HepG2 (cell line): ENCODE data around the gene TMEM190. TPM values are rescaled to one million over a fixed set of nuclear protein-coding genes. Genes with fewer than 3 reads are reported as not detected.

Source experiments
- ATAD3A ChIP-seq: sonication (generic); formaldehyde crosslinking; IDR thresholded peaks from 2 replicates; pipeline ENCODE4 v1.4.0; 2020; ENCODE audit warnings: missing genetic modification reagents
- CREB1 ChIP-seq, 2 experiments: fragments of 450-650 bp in 1 of 2; IDR thresholded peaks; 2 replicates each; pipeline ENCODE4 v1.6.1; 2016 to 2017; ENCODE audit warnings: control low read depth in 1 of 2, mild to moderate bottlenecking in 1 of 2, missing compliant biosample characterization in 1 of 2, missing genetic modification characterization in 1 of 2
- E2F1 ChIP-seq: sonication (generic); formaldehyde crosslinking; IDR thresholded peaks from 2 replicates; pipeline ENCODE4 v1.5.0; 2020; ENCODE audit warnings: missing genetic modification reagents
- ELF4 ChIP-seq: sonication (generic); formaldehyde crosslinking; IDR thresholded peaks from 2 replicates; pipeline ENCODE4 v1.5.0; 2020; ENCODE audit warnings: missing genetic modification reagents, mild to moderate bottlenecking, moderate library complexity, borderline replicate concordance
- ETV5 ChIP-seq: IDR thresholded peaks from 2 replicates; pipeline ENCODE4 v1.6.1; 2018; ENCODE audit warnings: missing biosample characterization, missing genetic modification reagents, inconsistent platforms, borderline replicate concordance
- HNRNPL ChIP-seq: fragments of 200-400 bp; formaldehyde crosslinking; IDR thresholded peaks from 2 replicates; pipeline ENCODE4 v1.6.1; 2017; ENCODE audit warnings: mild to moderate bottlenecking, low read depth, low read length
- IKZF4 ChIP-seq: sonication (generic); formaldehyde crosslinking; IDR thresholded peaks from 2 replicates; pipeline ENCODE4 v1.5.1; 2020; ENCODE audit warnings: borderline replicate concordance, mild to moderate bottlenecking, low read depth, missing genetic modification reagents; ENCODE audit errors: not compliant biosample characterization
- JDP2 ChIP-seq: sonication (generic); formaldehyde crosslinking; IDR thresholded peaks from 2 replicates; pipeline ENCODE4 v1.8.1; 2022; ENCODE audit warnings: missing genetic modification reagents, borderline replicate concordance
- NR0B2 ChIP-seq: sonication (generic); formaldehyde crosslinking; IDR thresholded peaks from 2 replicates; pipeline ENCODE4 v1.4.0; 2020; ENCODE audit warnings: mild to moderate bottlenecking, missing genetic modification reagents
- ONECUT2 ChIP-seq: sonication (generic); formaldehyde crosslinking; IDR thresholded peaks from 2 replicates; pipeline ENCODE4 v1.4.0; 2020; ENCODE audit warnings: missing genetic modification reagents
- STAT5B ChIP-seq: sonication (generic); formaldehyde crosslinking; IDR thresholded peaks from 2 replicates; pipeline ENCODE4 v1.4.0; 2020; ENCODE audit warnings: missing genetic modification reagents
- U2AF1 ChIP-seq: fragments of 200-400 bp; formaldehyde crosslinking; optimal IDR thresholded peaks from 2 replicates; pipeline ENCODE3; 2017; ENCODE audit warnings: mild to moderate bottlenecking, low read depth, low read length
- ZFP36L1 ChIP-seq: sonication (generic); formaldehyde crosslinking; IDR thresholded peaks from 2 replicates; pipeline ENCODE4 v1.8.0; 2022; ENCODE audit warnings: mild to moderate bottlenecking, missing genetic modification reagents, moderate library complexity
- ZFP37 ChIP-seq: sonication (generic); formaldehyde crosslinking; IDR thresholded peaks from 2 replicates; pipeline ENCODE4 v1.4.0; 2020; ENCODE audit warnings: missing genetic modification reagents, borderline replicate concordance
- ZHX1 ChIP-seq: sonication (generic); formaldehyde crosslinking; IDR thresholded peaks from 2 replicates; pipeline ENCODE4 v1.8.1; 2022; ENCODE audit warnings: low read depth, mild to moderate bottlenecking, missing genetic modification reagents
- ZKSCAN1 ChIP-seq: fragments of 150-350 bp; IDR thresholded peaks from 2 replicates; pipeline ENCODE4 v1.6.1; 2014; ENCODE audit warnings: low read length
- ZNF205 ChIP-seq: IDR thresholded peaks from 2 replicates; pipeline ENCODE4 v1.6.1; 2018; ENCODE audit warnings: missing biosample characterization, missing genetic modification reagents
- ZNF24 ChIP-seq: fragments of 450-650 bp; IDR thresholded peaks from 2 replicates; pipeline ENCODE4 v1.6.1; 2017; ENCODE audit warnings: antibody characterized with exemption, mild to moderate bottlenecking
- ZNF276 ChIP-seq: sonication (generic); formaldehyde crosslinking; IDR thresholded peaks from 2 replicates; pipeline ENCODE4 v1.4.0; 2020; ENCODE audit warnings: mild to moderate bottlenecking, low read depth, missing genetic modification reagents
- ZNF335 ChIP-seq: sonication (generic); formaldehyde crosslinking; IDR thresholded peaks from 2 replicates; pipeline ENCODE4 v1.4.0; 2020; ENCODE audit warnings: missing genetic modification reagents
- ZNF580 ChIP-seq: IDR thresholded peaks from 2 replicates; pipeline ENCODE4 v1.6.1; 2016; ENCODE audit warnings: low read depth, borderline replicate concordance
- ZNF614 ChIP-seq: IDR thresholded peaks from 2 replicates; pipeline ENCODE4 v1.6.1; 2018; ENCODE audit warnings: missing biosample characterization, missing genetic modification reagents, inconsistent platforms, borderline replicate concordance
- ZSCAN30 ChIP-seq: sonication (generic); formaldehyde crosslinking; IDR thresholded peaks from 2 replicates; pipeline ENCODE4 v1.5.0; 2020; ENCODE audit warnings: mild to moderate bottlenecking, missing genetic modification reagents
- polyA plus RNA-seq, 8 experiments: library from polyadenylated mRNA; depleted of rRNA in 3 of 8; stranded (reverse) in 7 of 8; unstranded in 1 of 8; fragments of >200 nt; fragmentation: Illumina TruSeq in 4 of 8; extraction: Trizol in 4 of 8; gene quantifications; 2 replicates each; pipeline versions ENCODE4 v1.2.1 to v1.2.3, GENCODE V29; 2011 to 2016; ENCODE audit warnings: low read depth in 4 of 8, missing spikeins in 1 of 8, mixed read lengths in 1 of 8; ENCODE audit not compliant: insufficient read depth in 1 of 8
- total RNA-seq, 5 experiments: library from RNA; depleted of rRNA; stranded (reverse); fragments of >200 nt; fragmentation: Illumina TruSeq; extraction: Trizol; gene quantifications; 2 replicates each; pipeline ENCODE4 v1.2.3, GENCODE V29; 2016; ENCODE audit warnings: low read depth in 1 of 5

TMEM190 gene
- total and polyA plus RNA-seq, 2 of the 13 experiments (the other 11 are each of a cell fraction or from before 2014, with no cell fraction given), result 0.35 to 0.83 TPM

- TF ChIP-seq ATAD3A (CRISPR knock-in tag) (peak; percentile 87; the same call in 1 of the 2 replicates), CREB1 (IDR thresholded peaks at IDR 0.05) (peak; percentile 82), CREB1 (CRISPR knock-in tag; IDR thresholded peaks at IDR 0.05) (peak; percentile 93), ZNF614 (CRISPR knock-in tag) (peak; percentile 81; the same call in 1 of the 2 replicates), ZSCAN30 (CRISPR knock-in tag) (no peak), HNRNPL (peak; percentile 35; the same call in 1 of the 2 replicates), ZNF335 (CRISPR knock-in tag) (no peak), ETV5 (CRISPR knock-in tag) (peak; percentile 71), NR0B2 (CRISPR knock-in tag) (peak; percentile 89), IKZF4 (CRISPR knock-in tag) (peak; percentile 93), ZNF580 (CRISPR knock-in tag) (peak; percentile 63; the same call in 1 of the 2 replicates), ONECUT2 (CRISPR knock-in tag) (no peak), STAT5B (CRISPR knock-in tag) (0 out of 2 replicates have a peak, but pooled peaks have one; percentile 66), ZNF276 (CRISPR knock-in tag) (peak; percentile 74; the same call in 1 of the 2 replicates), U2AF1 (no peak), E2F1 (no peak), ZFP37 (CRISPR knock-in tag) (peak; percentile 52; the same call in 1 of the 2 replicates), ZKSCAN1 (no peak), ELF4 (CRISPR knock-in tag) (peak; percentile 31; the same call in 1 of the 2 replicates), ZNF24 (no peak), ZHX1 (CRISPR knock-in tag) (peak; percentile 76; the same call in 1 of the 2 replicates), ZFP36L1 (peak; percentile 66; the same call in 1 of the 2 replicates), JDP2 (no peak), ZNF205 (CRISPR knock-in tag) (peak; percentile 77)
These were observed 9.3 kb downstream of the TMEM190 start, which contains the start of gene RPL28 (continued) for GRCh38 chr19:55385724-55386492.
